SU-DHL-6 (cell line): ENCODE data around the gene AQP2.

Experiments
- H2AFZ ChIP-seq: fragments of 200-600 bp; sonication (generic); 2 replicates; pipeline ENCODE4 v1.6.1; 2014; ENCODE audit warnings: low read depth, mild to moderate bottlenecking, moderate library complexity, mixed read lengths, antibody characterized with exemption, low read length; ENCODE audit not compliant: severe bottlenecking
- H3F3A ChIP-seq: fragments of 200-600 bp; shearing (Covaris generic); 2 replicates; pipeline ENCODE4 v1.6.0; 2016; ENCODE audit warnings: antibody characterized with exemption, mild to moderate bottlenecking; ENCODE audit not compliant: insufficient read depth
- H3K27ac ChIP-seq: fragments of 200-600 bp; sonication (generic); 2 replicates; pipeline ENCODE4 v1.5.1; 2016; ENCODE audit warnings: low read depth, mild to moderate bottlenecking, low read length, moderate library complexity, mixed read lengths
- H3K27me3 ChIP-seq: fragments of 200-600 bp; sonication (generic), shearing (Covaris generic); 2 replicates; pipeline ENCODE4 v1.6.0; 2014; ENCODE audit warnings: mild to moderate bottlenecking, low read length
- H3K36me3 ChIP-seq: fragments of 200-600 bp; sonication (generic); 2 replicates; pipeline ENCODE4 v1.6.1; 2014; ENCODE audit warnings: mild to moderate bottlenecking, low read length, mixed read lengths
- H3K4me2 ChIP-seq: fragments of 300-600, 200-600 bp; shearing (Covaris generic), sonication (generic); 2 replicates; pipeline ENCODE4 v1.6.0; 2014; ENCODE audit warnings: low read length, low read depth, mild to moderate bottlenecking; ENCODE audit not compliant: poor library complexity, severe bottlenecking
- H3K4me3 ChIP-seq: fragments of 200-600 bp; sonication (generic); 2 replicates; pipeline ENCODE4 v1.5.1; 2014; ENCODE audit warnings: antibody characterized with exemption, low read length, mild to moderate bottlenecking, mixed read lengths; ENCODE audit not compliant: insufficient read depth, poor library complexity, severe bottlenecking
- H3K79me2 ChIP-seq: fragments of 200-600 bp; sonication (generic); 2 replicates; pipeline ENCODE4 v1.6.1; 2014; ENCODE audit warnings: mild to moderate bottlenecking, low read length, moderate library complexity; ENCODE audit not compliant: insufficient read depth
- H3K9ac ChIP-seq: fragments of 200-600 bp; sonication (generic); 2 replicates; pipeline ENCODE4 v1.7.0; 2014; ENCODE audit warnings: mild to moderate bottlenecking, low read length
- H3K9me2 ChIP-seq: fragments of 200-600 bp; sonication (generic); replicated peaks from 2 replicates; pipeline ENCODE4 v1.6.1; 2014; ENCODE audit warnings: low read length; ENCODE audit not compliant: insufficient read depth
- H3K9me3 ChIP-seq: fragments of 200-600 bp; sonication (generic); 2 replicates; pipeline ENCODE4 v1.6.1; 2014; ENCODE audit warnings: low read length, mixed read lengths; ENCODE audit not compliant: insufficient read depth
- H4K20me1 ChIP-seq: fragments of 200-600 bp; sonication (generic); 2 replicates; pipeline ENCODE4 v1.6.1; 2014; ENCODE audit warnings: low read depth, mild to moderate bottlenecking, antibody characterized with exemption, low read length, moderate library complexity, mixed read lengths
- CTCF ChIP-seq: fragments of 200-600 bp; sonication (generic); IDR thresholded peaks from one replicate; pipeline ENCODE4 v1.5.1; 2017; ENCODE audit warnings: antibody characterized with exemption, mild to moderate bottlenecking, low read length, moderate library complexity; ENCODE audit not compliant: insufficient read depth, poor library complexity, severe bottlenecking
- EZH2phosphoT487 ChIP-seq: fragments of 200-600 bp; sonication (generic), shearing (Covaris generic); conservative IDR thresholded peaks from 2 replicates; pipeline ENCODE4 v1.6.1; 2018; ENCODE audit warnings: mild to moderate bottlenecking, antibody characterized with exemption, low read length, moderate library complexity, mixed read lengths

The AQP2 gene

DNA sequence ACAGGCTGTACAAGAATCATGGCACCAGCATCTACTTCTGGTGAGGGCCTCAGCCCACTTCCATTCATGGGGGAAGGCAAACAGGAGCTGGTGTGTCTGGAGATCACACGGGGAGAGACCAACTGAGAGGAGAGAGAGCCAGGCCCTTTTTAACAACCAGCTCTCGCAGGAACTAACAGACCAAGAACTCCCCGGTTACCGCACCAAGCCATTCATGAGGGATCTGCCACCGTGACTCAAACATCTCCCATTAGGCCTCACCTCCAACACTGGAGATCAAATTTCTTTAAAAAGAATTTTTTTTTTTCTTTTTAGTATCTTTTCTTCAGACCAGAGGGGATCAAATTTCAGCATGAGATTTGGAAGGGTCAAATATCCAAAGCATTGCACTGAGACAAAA, 16.7 kb upstream of the AQP2 start:
- no peak overlapping the region for H3K27ac ChIP-seq
- H4K20me1 ChIP-seq = no peaks in the 10 kb centered on the region
- H3K79me2 ChIP-seq = no peaks in the 10 kb centered on the region
- H3K27me3 ChIP-seq = no peaks in the 10 kb centered on the region
- H2AFZ ChIP-seq = no peak overlapping the region
- no peaks in the 10 kb centered on the region for H3F3A ChIP-seq
- TF ChIP-seq EZH2phosphoT487 (no peak), CTCF (no peak)
- no peaks in the 10 kb centered on the region for H3K9me2 ChIP-seq
- no peak overlapping the region for H3K4me3 ChIP-seq
- no peak overlapping the region for H3K4me2 ChIP-seq
- no peaks in the 10 kb centered on the region for H3K36me3 ChIP-seq
- no peak overlapping the region for H3K9ac ChIP-seq
- H3K9me3 ChIP-seq = no peaks in the 10 kb centered on the region

DNA sequence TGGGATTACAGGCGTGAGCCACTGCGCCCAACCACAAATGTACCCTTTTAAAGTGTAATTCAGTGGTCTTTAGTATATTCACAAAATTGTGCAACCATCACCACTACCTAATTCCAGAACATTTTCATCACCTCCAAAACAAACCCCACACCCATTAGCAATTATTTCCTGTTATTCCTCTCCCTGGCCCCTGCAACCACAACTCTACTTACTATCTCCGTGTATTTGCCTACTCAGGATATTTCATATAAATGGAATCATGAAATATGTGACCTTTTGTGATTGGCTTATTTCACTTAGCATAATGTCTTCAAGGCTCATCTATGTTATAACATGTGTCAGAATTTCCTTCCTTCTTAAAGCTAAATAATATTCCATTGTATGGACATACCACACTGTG, 16.0 kb upstream of the AQP2 start:
- Histone ChIP-seq H3K4me3 (no peak overlapping the region), H3F3A (no peaks in the 10 kb centered on the region), H3K27ac (no peak overlapping the region), H2AFZ (no peak overlapping the region), H3K27me3 (no peaks in the 10 kb centered on the region), H3K79me2 (no peaks in the 10 kb centered on the region), H3K36me3 (no peaks in the 10 kb centered on the region), H3K9me3 (no peaks in the 10 kb centered on the region), H4K20me1 (no peaks in the 10 kb centered on the region), H3K4me2 (no peak overlapping the region), H3K9me2 (no peaks in the 10 kb centered on the region), H3K9ac (no peak overlapping the region)
- TF ChIP-seq EZH2phosphoT487 (no peak), CTCF (no peak)

DNA sequence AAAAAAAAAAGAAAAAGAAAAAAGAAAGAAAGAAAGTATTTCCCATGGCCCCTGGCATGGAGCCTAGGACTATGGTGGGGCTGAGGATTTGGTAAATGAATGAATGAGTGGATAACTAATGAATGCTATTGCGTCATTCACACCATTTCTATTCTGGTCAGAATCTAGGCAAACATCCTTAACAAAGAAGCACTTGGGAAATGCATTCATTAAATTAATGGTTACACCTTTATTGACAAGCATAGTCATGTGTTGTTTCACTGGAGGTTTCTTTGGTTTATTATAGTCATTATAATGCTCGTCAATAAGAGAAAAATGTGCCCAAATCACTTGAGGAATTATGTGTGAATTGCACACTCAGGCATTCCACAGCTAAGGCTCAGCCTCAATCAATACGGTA, 13.6 kb upstream of the AQP2 start:
- TF ChIP-seq EZH2phosphoT487 (no peak), CTCF (no peak)
- no peaks in the 10 kb centered on the region for H4K20me1 ChIP-seq
- no peaks in the 10 kb centered on the region for H3F3A ChIP-seq
- H3K79me2 ChIP-seq = no peaks in the 10 kb centered on the region
- H3K4me3 ChIP-seq = no peak overlapping the region
- no peak overlapping the region for H2AFZ ChIP-seq
- H3K27me3 ChIP-seq = no peaks in the 10 kb centered on the region
- no peak overlapping the region for H3K4me2 ChIP-seq
- H3K9me2 ChIP-seq = no peaks in the 10 kb centered on the region
- H3K9me3 ChIP-seq = no peaks in the 10 kb centered on the region
- no peak overlapping the region for H3K27ac ChIP-seq
- no peaks in the 10 kb centered on the region for H3K36me3 ChIP-seq
- H3K9ac ChIP-seq = no peak overlapping the region
